Measurements from ENCODE around the gene ZNF490. TPM values are rescaled to one million over a fixed set of nuclear protein-coding genes. Genes with fewer than 3 reads are reported as not detected.
"Not testable (repeated sequence)": the region's sequence is repeated elsewhere in the genome, so short reads cannot be mapped to it uniquely, and the experiment has no call there.

The ZNF490 gene
- total RNA-seq, 4 donors from 2014 or later, result 5.1 to 8.6 (median 6.7) TPM

DNA sequence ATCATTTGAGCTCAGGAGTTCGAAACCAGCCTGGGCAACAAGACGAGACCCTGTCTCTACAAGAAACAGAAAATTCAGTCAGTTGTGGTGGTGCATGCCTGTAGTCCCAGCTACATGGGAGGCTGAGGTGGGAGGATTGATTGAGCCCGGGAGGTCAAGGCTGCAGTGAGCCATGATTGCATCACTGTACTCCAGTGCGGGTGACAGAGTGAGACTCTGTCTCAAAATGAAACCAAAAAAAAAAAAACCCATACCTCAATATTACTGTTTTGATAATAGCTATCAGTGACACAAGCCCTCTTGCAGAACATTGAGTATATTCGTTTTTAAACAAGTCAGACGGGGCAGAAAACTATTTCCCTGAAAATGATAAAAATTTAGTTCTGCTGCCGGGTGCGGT lies 16.3 kb upstream of the ZNF490 start:
- H3K9me3 ChIP-seq, result peaks cover 0 to 15% (median 0%) of the 10 kb centered on the region in 3 donors
- TF ChIP-seq POLR2AphosphoS5 (IDR thresholded peaks at IDR 0.05) (no peak), POLR2A (IDR thresholded peaks at IDR 0.05) (no peak), EP300 (IDR thresholded peaks at IDR 0.05) (no peak)
- TF ChIP-seq, protein P1, sequence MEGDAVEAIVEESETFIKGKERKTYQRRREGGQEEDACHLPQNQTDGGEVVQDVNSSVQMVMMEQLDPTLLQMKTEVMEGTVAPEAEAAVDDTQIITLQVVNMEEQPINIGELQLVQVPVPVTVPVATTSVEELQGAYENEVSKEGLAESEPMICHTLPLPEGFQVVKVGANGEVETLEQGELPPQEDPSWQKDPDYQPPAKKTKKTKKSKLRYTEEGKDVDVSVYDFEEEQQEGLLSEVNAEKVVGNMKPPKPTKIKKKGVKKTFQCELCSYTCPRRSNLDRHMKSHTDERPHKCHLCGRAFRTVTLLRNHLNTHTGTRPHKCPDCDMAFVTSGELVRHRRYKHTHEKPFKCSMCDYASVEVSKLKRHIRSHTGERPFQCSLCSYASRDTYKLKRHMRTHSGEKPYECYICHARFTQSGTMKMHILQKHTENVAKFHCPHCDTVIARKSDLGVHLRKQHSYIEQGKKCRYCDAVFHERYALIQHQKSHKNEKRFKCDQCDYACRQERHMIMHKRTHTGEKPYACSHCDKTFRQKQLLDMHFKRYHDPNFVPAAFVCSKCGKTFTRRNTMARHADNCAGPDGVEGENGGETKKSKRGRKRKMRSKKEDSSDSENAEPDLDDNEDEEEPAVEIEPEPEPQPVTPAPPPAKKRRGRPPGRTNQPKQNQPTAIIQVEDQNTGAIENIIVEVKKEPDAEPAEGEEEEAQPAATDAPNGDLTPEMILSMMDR (IDR thresholded peaks at IDR 0.05), result no peak
- H3K36me3 ChIP-seq, result peaks cover 5 to 76% of the 10 kb centered on the region in 2 donors

DNA sequence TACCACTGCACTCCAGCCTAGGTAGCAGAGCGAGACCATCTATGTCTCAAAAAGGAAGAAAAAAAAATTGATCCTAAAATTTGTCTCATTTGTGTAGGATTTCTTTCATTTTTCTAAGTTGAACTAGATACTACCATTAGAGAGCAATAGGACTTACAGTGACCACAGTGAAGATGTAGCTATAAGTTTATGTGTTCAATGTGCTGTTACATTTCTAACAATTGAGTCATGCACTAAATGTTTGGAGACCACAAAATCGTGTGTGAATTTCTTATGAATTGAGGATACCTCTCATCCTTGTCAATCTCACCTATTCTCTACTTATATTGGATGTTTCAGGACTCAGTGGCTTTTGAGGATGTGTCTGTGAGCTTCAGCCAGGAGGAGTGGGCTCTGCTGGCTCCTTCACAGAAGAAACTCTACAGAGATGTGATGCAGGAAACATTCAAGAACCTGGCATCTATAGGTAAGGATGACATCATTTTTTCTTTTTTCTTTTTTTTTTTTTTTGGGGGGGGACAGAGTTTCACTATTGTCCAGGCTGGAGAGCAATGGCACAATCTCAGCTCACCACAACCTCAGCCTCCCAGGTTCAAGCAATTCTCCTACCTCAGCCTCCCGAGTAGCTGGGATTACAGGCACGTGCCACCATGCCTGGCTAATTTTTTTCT lies 12.9 kb upstream of the ZNF490 start:
- Histone ChIP-seq H3K36me3 (peaks cover 5 to 51% of the 10 kb centered on the region in 2 donors), H3K4me3 (no peak overlapping the region), H3K4me1 (peaks cover 0 to 31% (median 0%) of the 10 kb centered on the region in 3 donors), H3K9me3 (peaks cover 0 to 14% (median 0%) of the 10 kb centered on the region in 3 donors), H3K27ac (no peak overlapping the region), H3K27me3 (no peaks in the 10 kb centered on the region)
- TF ChIP-seq POLR2A (IDR thresholded peaks at IDR 0.05) (no peak), POLR2AphosphoS5 (IDR thresholded peaks at IDR 0.05) (no peak), EP300 (IDR thresholded peaks at IDR 0.05) (no peak)
- TF ChIP-seq, protein P1 (IDR thresholded peaks at IDR 0.05), result no peak
- ATAC-seq, result no peak
- 82% methylated on average over 3 to 4 of the region's 4 CpGs for WGBS, 2 donors (ENCODE audit: low coverage in 1 of 2)

More for the DNA sequence above, 16.3 kb upstream of the ZNF490 start:
- no peak overlapping the region for H3K4me3 ChIP-seq
- no peak overlapping the region for H3K27ac ChIP-seq
- 94 to 98% methylated on average over 6 to 7 of the region's 8 CpGs for WGBS, 2 donors (ENCODE audit: low coverage in 1 of 2)
- peaks cover 0 to 10% (median 0%) of the 10 kb centered on the region in 3 donors for H3K4me1 ChIP-seq
- no peak for ATAC-seq
- H3K27me3 ChIP-seq, result no peaks in the 10 kb centered on the region

DNA sequence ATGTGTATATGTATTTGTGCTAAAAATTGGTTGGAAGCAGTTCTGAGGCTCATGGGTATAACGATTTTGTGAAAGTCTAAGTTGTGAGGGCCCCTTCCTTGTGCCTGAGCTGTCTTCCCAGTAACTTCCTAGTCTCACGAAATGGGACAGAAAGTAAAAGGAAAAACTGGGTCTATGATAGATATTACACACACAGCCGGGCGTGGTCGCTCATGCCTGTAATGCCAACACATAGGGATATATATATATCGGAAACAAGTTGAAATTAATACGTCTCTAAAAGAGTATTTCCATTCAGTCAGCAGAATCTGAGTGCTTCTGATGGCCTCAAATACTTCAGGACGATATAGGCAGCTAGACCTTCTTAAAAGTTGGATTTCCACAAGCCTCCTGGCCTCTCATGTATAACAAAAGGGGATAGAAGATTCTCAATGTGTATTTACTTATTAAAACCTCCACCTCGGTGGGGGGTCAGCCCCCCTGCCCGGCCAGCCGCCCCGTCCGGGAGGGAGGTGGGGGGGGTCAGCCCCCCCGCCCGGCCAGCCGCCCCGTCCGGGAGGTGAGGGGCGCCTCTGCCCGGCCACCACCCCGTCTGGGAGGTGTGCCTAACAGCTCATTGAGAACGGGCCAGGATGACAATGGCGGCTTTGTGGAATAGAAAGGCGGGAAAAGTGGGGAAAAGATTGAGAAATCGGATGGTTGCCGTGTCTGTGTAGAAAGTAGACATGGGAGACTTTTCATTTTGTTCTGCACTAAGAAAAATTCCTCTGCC lies 10.8 kb upstream of the ZNF490 start:
- H3K27ac ChIP-seq, result peak overlapping the region in 2 of 4 donors; percentile 15 to 57
- not testable (repeated sequence) for ATAC-seq, H3K4me3 ChIP-seq, H3K27me3 ChIP-seq, H3K9me3 ChIP-seq
- H3K4me1 ChIP-seq, result peaks cover 0 to 52% (median 0%) of the 10 kb centered on the region in 3 donors
- WGBS, 2 donors (ENCODE audit: low coverage in 1 of 2), result 83 to 87% methylated on average over 4 to 8 of the region's 26 CpGs
- H3K36me3 ChIP-seq, result peaks cover 5 to 39% of the 10 kb centered on the region in 2 donors

DNA sequence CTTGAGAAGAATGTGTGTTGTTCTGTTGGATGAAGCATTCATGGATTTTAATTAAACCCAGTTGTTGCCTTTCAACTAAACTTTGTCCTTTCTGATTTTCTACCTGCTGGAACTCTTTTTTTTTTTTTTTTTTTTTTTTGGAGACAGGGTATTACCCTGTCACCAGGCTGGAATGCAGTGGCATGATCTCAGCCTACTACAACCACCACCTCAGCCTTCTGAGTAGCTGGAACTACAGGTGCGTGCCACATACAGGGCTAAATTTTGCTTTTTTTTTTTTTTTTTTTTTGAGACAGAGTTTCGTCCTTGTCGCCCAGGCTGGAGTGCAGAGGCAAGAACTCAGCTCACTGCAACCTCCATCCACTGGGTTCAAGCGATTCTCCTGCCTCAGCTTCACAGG lies 7.0 kb upstream of the ZNF490 start:
- TF ChIP-seq POLR2AphosphoS5 (IDR thresholded peaks at IDR 0.05) (no peak), POLR2A (IDR thresholded peaks at IDR 0.05) (no peak), EP300 (IDR thresholded peaks at IDR 0.05) (no peak)
- TF ChIP-seq, protein P1 (IDR thresholded peaks at IDR 0.05), result no peak
- peaks cover 0 to 37% of the 10 kb centered on the region in 2 donors for H3K36me3 ChIP-seq
- no peak overlapping the region for H3K27ac ChIP-seq
- peaks cover 0 to 81% (median 5%) of the 10 kb centered on the region in 3 donors for H3K4me1 ChIP-seq
- H3K27me3 ChIP-seq, result no peaks in the 10 kb centered on the region
- no peak overlapping the region for H3K4me3 ChIP-seq
- 80% methylated on average over 1 of the region's 4 CpGs; no CpG with 5 or more reads in 1 of the 2 donors for WGBS, 2 donors (ENCODE audit: low coverage in 1 of 2)
- ATAC-seq, result no peak
- H3K9me3 ChIP-seq, result no peaks in the 10 kb centered on the region

DNA sequence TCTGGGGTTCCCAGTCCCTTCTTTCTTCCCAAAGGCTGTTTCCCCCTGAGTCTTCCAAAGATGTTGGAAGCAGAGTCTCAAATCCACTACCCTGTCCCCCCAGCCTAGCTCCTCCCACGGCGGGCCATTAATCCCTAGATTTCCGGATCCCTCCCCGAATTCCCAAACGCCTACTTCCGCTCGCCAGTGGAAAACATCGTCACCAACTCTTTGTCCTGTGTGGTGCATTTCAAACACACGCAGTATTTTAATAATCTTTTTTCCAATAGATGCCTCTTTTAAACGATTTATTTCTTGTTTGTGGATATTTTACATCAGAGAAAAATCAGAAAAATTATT lies 717 bp upstream of the ZNF490 start:
- ATAC-seq, result peak; percentile 81
- H3K9me3 ChIP-seq, result no peaks in the 10 kb centered on the region
- WGBS, 2 donors (ENCODE audit: low coverage in 1 of 2), result 0% methylated on average over 10 of the region's 10 CpGs
- H3K27ac ChIP-seq, result peak overlapping the region; percentile 96 to 100 (median 98)
- H3K4me3 ChIP-seq, result peak overlapping the region; percentile 74 to 78
- peaks cover 0 to 62% (median 13%) of the 10 kb centered on the region in 3 donors for H3K4me1 ChIP-seq
- peaks cover 0 to 55% of the 10 kb centered on the region in 2 donors for H3K36me3 ChIP-seq
- no peaks in the 10 kb centered on the region for H3K27me3 ChIP-seq
- TF ChIP-seq POLR2A (IDR thresholded peaks at IDR 0.05) (no peak), POLR2AphosphoS5 (IDR thresholded peaks at IDR 0.05) (peak; percentile 80)
